SK-N-SH treated with all-trans-retinoic acid at 6 μM for 48 hours (cell line): ENCODE results near the gene FIBIN.

ENCODE experiments used
- ARNTL ChIP-seq: fragments of 450-650 bp; formaldehyde crosslinking; IDR thresholded peaks from 2 replicates; pipeline ENCODE4 v1.5.0; 2020; ENCODE audit warnings: low read depth, mild to moderate bottlenecking, moderate library complexity, borderline replicate concordance
- BACH2 ChIP-seq: fragments of 250-450 bp; sonication (Bioruptor Pico); IDR thresholded peaks from 2 replicates; pipeline ENCODE4 v1.9.0; 2021; ENCODE audit warnings: mild to moderate bottlenecking, borderline replicate concordance
- PATZ1 ChIP-seq: fragments of 250-450 bp; sonication (Bioruptor Pico); IDR thresholded peaks from 2 replicates; pipeline ENCODE4 v1.8.0; 2020; ENCODE audit warnings: mild to moderate bottlenecking, moderate library complexity, borderline replicate concordance
- POU6F1 ChIP-seq: fragments of 250-450 bp; sonication (Bioruptor Pico); IDR thresholded peaks from 2 replicates; pipeline ENCODE4 v1.8.0; 2021; ENCODE audit warnings: low read depth, mild to moderate bottlenecking, moderate library complexity, borderline replicate concordance
- PPARA ChIP-seq: fragments of 250-450 bp; sonication (Bioruptor Pico); IDR thresholded peaks from 2 replicates; pipeline ENCODE4 v1.5.0; 2020; ENCODE audit warnings: mild to moderate bottlenecking, borderline replicate concordance
- SNAI2 ChIP-seq: fragments of 250-450 bp; sonication (Bioruptor Pico); IDR thresholded peaks from 2 replicates; pipeline ENCODE4 v1.5.0; 2020; ENCODE audit warnings: mild to moderate bottlenecking, moderate library complexity
- TCF4 ChIP-seq: fragments of 250-450 bp; sonication (Bioruptor Pico); IDR thresholded peaks from 2 replicates; pipeline ENCODE4 v1.8.0; 2021; ENCODE audit warnings: mild to moderate bottlenecking, moderate library complexity, borderline replicate concordance
- TOX ChIP-seq: fragments of 250-450 bp; sonication (Bioruptor Pico); IDR thresholded peaks from 2 replicates; pipeline ENCODE4 v1.8.0; 2021; ENCODE audit warnings: mild to moderate bottlenecking, moderate library complexity, borderline replicate concordance
- TSHZ2 ChIP-seq: fragments of 250-450 bp; sonication (Bioruptor Pico); IDR thresholded peaks from 2 replicates; pipeline ENCODE4 v1.5.0; 2020; ENCODE audit warnings: mild to moderate bottlenecking, moderate library complexity
- ZC3H10 ChIP-seq: fragments of 250-450 bp; sonication (Bioruptor Pico); IDR thresholded peaks from 2 replicates; pipeline ENCODE4 v1.5.1; 2021; ENCODE audit warnings: mild to moderate bottlenecking, moderate library complexity
- ZFP30 ChIP-seq: fragments of 450-650 bp; formaldehyde crosslinking; IDR thresholded peaks from 2 replicates; pipeline ENCODE4 v1.5.0; 2022; ENCODE audit warnings: mild to moderate bottlenecking, moderate library complexity
- ZNF70 ChIP-seq: fragments of 450-650 bp; formaldehyde crosslinking; IDR thresholded peaks from 2 replicates; pipeline ENCODE4 v1.5.0; 2020; ENCODE audit warnings: mild to moderate bottlenecking, moderate library complexity
- ZNF8 ChIP-seq: fragments of 450-650 bp; formaldehyde crosslinking; IDR thresholded peaks from 2 replicates; pipeline ENCODE4 v1.5.0; 2020; ENCODE audit warnings: mild to moderate bottlenecking, moderate library complexity
- TF ChIP-seq, protein P1 (sequence below): fragments of 250-450 bp; sonication (Bioruptor Pico); IDR thresholded peaks from 2 replicates; pipeline ENCODE4 v1.5.1; 2020; ENCODE audit warnings: low read depth, mild to moderate bottlenecking, moderate library complexity

DNA sequence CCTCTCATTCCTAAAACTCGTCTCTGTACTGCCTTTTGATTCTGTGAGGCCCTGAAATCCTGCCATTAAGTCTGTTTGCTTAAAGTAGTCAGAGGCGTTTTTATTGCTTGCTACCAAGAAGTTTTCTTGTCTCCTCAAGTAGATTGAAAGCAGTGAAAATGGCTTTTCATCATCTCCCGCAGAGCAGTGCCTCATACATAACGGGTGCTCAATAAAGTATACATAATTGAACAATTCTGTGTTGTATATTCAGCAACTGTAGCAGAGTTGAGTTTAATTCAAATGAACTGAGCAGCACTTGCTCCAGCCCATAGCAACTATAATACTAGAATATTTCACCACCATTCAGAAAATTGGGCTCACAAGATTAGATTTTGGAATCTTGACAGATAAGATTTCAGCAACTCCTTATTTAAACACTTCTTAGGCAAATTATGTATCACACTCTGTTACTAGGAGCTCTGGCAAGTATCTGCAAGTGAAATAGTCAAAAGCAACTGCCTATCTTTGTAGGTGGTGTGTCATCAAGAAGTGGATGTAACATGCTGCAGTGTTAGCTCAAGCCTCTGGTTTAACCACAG is 20.0 kb downstream of the FIBIN start:
- TF ChIP-seq, protein P1, sequence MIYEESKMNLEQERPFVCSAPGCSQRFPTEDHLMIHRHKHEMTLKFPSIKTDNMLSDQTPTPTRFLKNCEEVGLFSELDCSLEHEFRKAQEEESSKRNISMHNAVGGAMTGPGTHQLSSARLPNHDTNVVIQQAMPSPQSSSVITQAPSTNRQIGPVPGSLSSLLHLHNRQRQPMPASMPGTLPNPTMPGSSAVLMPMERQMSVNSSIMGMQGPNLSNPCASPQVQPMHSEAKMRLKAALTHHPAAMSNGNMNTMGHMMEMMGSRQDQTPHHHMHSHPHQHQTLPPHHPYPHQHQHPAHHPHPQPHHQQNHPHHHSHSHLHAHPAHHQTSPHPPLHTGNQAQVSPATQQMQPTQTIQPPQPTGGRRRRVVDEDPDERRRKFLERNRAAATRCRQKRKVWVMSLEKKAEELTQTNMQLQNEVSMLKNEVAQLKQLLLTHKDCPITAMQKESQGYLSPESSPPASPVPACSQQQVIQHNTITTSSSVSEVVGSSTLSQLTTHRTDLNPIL (CRISPR knock-in tag): no peak
- no peak for TF ChIP-seq PPARA
- TF ChIP-seq ZNF70 (CRISPR knock-in tag): no peak
- no peak for TF ChIP-seq TCF4 (CRISPR knock-in tag)
- TF ChIP-seq TOX (CRISPR knock-in tag): no peak
- TF ChIP-seq POU6F1 (CRISPR knock-in tag): no peak
- no peak for TF ChIP-seq BACH2
- TF ChIP-seq PATZ1 (CRISPR knock-in tag): no peak
- no peak for TF ChIP-seq SNAI2 (CRISPR knock-in tag)
- TF ChIP-seq ZC3H10 (CRISPR knock-in tag): no peak
- no peak for TF ChIP-seq ZNF8 (CRISPR knock-in tag)
- TF ChIP-seq ZFP30 (CRISPR knock-in tag): no peak
- TF ChIP-seq ARNTL (CRISPR knock-in tag): no peak
- TF ChIP-seq TSHZ2: no peak
